Epithelial cell of esophagus (primary cell): ENCODE measurements around the gene LY6G6C.
A peak's percentile ranks its signal among the peaks of the same experiment; 100 is the strongest.

Experiments used
- DNase-seq: peaks from one replicate; pipeline ENCODE4 v3.0.0; 2010; ENCODE audit warnings: low read depth
- H3K4me3 ChIP-seq: 2 replicates; pipeline ENCODE4 v1.5.1; 2011; ENCODE audit warnings: mild to moderate bottlenecking, low read length, control low read depth
- TF ChIP-seq, protein P1 (sequence below): IDR thresholded peaks from 2 replicates; pipeline ENCODE4 v1.5.1; 2011; ENCODE audit warnings: low read depth, mild to moderate bottlenecking, low read length, control low read depth, inconsistent platforms; ENCODE audit not compliant: insufficient read depth; ENCODE audit errors: missing control alignments

The LY6G6C gene

DNA sequence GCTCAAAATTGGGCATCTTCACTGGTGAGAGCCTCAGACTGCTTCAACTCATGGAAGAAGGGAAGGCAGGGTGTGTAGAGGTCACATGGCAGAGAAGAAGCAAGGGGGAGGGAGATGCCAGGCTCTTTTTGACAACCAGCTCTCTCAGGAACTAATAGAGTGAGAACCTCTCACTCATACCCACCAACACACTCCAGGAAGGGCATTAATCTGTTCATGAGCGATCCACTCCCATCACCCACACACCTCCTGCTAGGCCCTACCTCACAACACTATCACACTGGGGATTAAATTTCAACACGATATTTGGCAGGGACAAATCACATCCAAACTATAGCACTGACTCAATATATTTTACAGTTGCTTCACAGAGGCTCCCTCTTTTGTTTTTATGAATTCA, 20.3 kb upstream of the LY6G6C start:
- TF ChIP-seq, protein P1, sequence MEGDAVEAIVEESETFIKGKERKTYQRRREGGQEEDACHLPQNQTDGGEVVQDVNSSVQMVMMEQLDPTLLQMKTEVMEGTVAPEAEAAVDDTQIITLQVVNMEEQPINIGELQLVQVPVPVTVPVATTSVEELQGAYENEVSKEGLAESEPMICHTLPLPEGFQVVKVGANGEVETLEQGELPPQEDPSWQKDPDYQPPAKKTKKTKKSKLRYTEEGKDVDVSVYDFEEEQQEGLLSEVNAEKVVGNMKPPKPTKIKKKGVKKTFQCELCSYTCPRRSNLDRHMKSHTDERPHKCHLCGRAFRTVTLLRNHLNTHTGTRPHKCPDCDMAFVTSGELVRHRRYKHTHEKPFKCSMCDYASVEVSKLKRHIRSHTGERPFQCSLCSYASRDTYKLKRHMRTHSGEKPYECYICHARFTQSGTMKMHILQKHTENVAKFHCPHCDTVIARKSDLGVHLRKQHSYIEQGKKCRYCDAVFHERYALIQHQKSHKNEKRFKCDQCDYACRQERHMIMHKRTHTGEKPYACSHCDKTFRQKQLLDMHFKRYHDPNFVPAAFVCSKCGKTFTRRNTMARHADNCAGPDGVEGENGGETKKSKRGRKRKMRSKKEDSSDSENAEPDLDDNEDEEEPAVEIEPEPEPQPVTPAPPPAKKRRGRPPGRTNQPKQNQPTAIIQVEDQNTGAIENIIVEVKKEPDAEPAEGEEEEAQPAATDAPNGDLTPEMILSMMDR = no peak
- no peak overlapping the region for H3K4me3 ChIP-seq

GRCh38 chr6:31740397-31741223, 19.1 kb upstream of the LY6G6C start:
- DNase-seq = no peak
- TF ChIP-seq, protein P1 = no peak

More for the DNA sequence above, 20.3 kb upstream of the LY6G6C start:
- DNase-seq = no peak

DNA sequence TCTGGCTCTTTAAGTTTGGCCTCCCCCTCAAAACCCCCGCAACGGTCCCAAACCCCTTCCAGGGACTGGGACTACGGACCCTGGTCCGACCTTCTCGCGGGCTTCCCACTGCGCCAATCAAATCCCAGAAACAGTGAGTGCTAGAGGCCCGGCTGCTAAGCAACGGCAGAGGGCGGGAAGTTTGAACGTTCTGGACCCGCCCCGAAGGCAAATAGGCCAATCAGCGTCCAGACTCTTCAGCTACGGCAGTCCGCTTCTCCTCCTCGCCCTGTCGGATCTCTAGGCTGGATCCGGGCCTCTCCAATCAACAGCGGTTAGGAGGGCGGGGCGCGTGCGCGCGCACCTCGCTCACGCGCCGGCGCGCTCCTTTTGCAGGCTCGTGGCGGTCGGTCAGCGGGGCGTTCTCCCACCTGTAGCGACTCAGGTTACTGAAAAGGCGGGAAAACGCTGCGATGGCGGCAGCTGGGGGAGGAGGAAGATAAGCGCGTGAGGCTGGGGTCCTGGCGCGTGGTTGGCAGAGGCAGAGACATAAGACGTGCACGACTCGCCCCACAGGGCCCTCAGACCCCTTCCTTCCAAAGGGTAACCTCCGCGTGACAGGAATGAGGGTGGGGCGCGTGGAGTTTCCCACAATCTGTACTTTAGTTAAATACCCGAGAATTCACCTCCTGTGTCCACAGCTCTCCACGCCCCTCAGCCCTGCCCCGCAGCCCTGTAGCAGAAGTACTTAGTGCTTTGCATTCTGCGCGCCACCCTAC, 18.3 kb upstream of the LY6G6C start, which contains the start of gene MSH5:
MSH5 (plus strand) TSS at position 367 of the 758 bp plus-strand sequence. CDS start 462 bp downstream, outside the sequence.
- peak; percentile 99 for DNase-seq
- TF ChIP-seq, protein P1 = no peak
- peak within 1 kb of the TSS; percentile 90 for H3K4me3 ChIP-seq

More at GRCh38 chr6:31740397-31741223, 19.1 kb upstream of the LY6G6C start:
- H3K4me3 ChIP-seq = peak overlapping the region; percentile 90

DNA sequence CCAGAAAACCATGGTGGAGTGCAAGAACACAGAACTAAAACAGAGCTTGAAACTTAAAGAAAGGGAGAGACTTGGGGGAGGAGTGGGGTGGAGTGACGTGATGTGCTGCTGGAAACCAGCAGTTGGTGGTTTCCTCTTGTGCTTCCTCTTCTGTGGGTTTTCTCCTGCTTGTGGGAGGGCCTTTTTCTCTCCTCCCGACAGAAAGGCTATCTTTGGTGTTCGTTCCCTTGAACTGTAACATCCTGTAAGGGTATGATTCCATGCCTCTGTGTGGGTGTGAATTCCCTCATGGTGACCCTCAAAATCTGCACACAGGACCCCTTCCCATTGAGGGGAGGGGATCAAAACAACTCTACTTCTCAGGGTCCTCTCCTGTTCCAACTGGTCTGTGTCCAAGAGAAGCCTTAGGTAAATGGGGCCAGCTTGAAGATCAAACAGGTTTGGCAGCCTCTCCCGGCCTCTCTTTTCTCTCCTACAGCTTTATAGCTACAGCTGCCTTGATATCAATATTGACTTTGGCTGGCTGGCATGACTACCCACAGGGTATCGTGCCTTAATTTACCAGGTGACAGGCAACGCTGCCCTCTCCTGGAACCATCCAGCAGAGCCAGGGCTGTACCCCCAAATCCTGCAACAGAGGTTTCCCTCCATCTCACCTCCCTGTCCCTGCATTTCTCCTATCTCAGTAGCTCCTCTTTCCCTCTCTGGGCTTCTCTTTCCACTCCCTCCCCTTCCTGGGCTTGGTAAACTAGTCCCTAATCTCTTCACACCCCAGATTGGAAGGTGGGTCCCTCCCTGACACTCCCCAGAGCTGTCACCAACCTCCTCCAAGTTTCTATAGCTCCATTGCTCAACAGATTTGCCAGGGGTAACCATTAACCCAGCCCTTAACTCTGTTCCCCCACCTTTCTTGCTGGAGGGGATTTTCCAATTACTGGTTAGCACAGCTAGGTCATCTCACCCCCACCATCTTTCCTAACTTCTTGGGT, 16.7 kb upstream of the LY6G6C start:
- DNase-seq = peak; percentile 81
- TF ChIP-seq, protein P1 = peak; percentile 26
- H3K4me3 ChIP-seq = peak overlapping the region; percentile 17

DNA sequence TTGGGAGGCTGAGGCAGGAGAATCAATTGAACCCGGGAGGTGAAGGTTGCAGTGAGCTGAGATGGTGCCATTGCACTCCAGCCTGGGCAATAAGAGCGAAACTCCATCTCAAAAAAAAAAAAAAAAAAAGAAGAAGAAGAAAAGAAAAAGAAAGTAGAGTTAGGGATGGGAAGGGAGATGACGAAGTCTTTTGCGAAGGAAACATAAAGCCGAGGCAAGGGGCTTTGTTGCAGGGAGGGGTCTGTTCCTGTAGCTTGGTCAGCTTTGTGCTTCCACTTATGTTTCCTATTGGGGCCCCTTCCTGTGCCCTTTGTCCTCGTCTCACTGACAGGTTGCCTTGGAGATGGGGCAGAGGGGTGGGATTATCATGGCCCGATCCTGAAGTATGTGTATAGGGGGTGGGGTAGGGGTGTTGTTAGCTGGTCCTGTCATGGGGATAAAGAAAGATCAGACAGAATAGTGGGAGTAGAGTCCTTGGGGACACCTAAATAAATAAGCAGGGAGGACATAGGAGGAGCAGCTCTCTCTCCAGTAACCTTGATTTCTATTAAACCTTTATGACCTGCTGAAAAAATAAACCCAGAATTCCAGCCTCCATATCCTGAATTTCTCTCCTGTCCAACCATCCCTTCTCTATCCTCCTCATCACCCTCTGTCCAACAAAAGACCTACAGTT, 15.9 kb upstream of the LY6G6C start:
- H3K4me3 ChIP-seq = no peak overlapping the region
- no peak for DNase-seq

More for the DNA sequence above, 15.9 kb upstream of the LY6G6C start:
- TF ChIP-seq, protein P1 = no peak
